ENCODE data around the gene CYP27C1.

The CYP27C1 gene

DNA sequence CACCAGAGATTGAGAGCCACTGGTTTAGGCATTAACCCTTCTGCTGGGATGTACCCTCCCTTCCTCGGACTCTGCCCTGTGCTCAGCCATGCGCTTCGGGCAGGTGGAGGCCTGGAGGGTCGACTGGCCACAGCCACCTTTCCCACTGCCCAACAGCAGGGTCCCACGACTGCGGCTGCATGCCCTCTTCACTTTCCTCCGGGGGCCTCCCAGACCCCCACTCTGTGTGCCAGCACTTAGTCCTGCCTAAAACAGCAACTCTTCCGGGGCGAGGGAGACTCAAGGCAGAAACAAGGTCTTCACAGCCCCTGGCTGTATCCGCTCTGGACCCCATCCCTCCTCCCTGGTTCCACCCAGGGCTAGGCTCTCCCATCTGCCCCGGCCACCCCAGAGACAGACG lies 81.8 kb downstream of the CYP27C1 start:
- no peaks in the 10 kb centered on the region for H3K36me3 ChIP-seq (ENCODE audit: low read depth)
- H3K4me1 ChIP-seq (ENCODE audit: insufficient read depth, poor library complexity, severe bottlenecking) = no peaks in the 10 kb centered on the region
- no peak overlapping the region for H3K4me3 ChIP-seq (ENCODE audit: severe bottlenecking)
- no peaks in the 10 kb centered on the region for H3K9me3 ChIP-seq (ENCODE audit: severe bottlenecking)
- H3K27me3 ChIP-seq (ENCODE audit: insufficient read depth, poor library complexity, severe bottlenecking) = no peaks in the 10 kb centered on the region
- DNase-seq (ENCODE audit: low spot score) = no peak
- H3K27ac ChIP-seq (ENCODE audit: poor library complexity, severe bottlenecking) = no peak overlapping the region
- TF ChIP-seq, protein P1, sequence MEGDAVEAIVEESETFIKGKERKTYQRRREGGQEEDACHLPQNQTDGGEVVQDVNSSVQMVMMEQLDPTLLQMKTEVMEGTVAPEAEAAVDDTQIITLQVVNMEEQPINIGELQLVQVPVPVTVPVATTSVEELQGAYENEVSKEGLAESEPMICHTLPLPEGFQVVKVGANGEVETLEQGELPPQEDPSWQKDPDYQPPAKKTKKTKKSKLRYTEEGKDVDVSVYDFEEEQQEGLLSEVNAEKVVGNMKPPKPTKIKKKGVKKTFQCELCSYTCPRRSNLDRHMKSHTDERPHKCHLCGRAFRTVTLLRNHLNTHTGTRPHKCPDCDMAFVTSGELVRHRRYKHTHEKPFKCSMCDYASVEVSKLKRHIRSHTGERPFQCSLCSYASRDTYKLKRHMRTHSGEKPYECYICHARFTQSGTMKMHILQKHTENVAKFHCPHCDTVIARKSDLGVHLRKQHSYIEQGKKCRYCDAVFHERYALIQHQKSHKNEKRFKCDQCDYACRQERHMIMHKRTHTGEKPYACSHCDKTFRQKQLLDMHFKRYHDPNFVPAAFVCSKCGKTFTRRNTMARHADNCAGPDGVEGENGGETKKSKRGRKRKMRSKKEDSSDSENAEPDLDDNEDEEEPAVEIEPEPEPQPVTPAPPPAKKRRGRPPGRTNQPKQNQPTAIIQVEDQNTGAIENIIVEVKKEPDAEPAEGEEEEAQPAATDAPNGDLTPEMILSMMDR (IDR thresholded peaks at IDR 0.05; ENCODE audit: poor library complexity, severe bottlenecking) = no peak
- no peak for ATAC-seq (ENCODE audit: low read depth)

DNA sequence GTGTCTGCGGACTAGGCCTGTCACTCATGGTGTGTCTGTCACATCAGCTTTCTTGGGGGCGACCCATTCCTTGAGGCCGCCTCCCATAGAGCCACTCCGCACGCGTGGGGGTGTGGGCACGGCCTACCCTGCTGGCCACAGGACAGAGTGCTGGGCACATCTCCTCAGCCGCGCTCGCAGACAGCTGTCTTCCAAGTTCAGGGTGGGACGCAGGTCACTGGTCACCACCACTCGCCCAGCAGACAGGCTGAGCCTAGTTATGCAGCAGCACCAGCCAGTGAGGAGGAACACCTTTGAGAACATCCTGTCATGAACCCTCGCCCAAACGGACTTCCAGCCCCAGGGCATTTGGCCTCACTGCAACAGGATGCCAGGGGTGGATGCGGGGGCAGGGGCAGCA lies 82.4 kb downstream of the CYP27C1 start:
- no peaks in the 10 kb centered on the region for H3K27me3 ChIP-seq (ENCODE audit: insufficient read depth, poor library complexity, severe bottlenecking)
- H3K36me3 ChIP-seq (ENCODE audit: low read depth) = no peaks in the 10 kb centered on the region
- H3K27ac ChIP-seq (ENCODE audit: poor library complexity, severe bottlenecking) = no peak overlapping the region
- DNase-seq (ENCODE audit: low spot score) (no peak), ATAC-seq (ENCODE audit: low read depth) (no peak)
- TF ChIP-seq, protein P1 (IDR thresholded peaks at IDR 0.05; ENCODE audit: poor library complexity, severe bottlenecking) = no peak
- H3K4me3 ChIP-seq (ENCODE audit: severe bottlenecking) = no peak overlapping the region
- no peaks in the 10 kb centered on the region for H3K9me3 ChIP-seq (ENCODE audit: severe bottlenecking)
- no peaks in the 10 kb centered on the region for H3K4me1 ChIP-seq (ENCODE audit: insufficient read depth, poor library complexity, severe bottlenecking)

DNA sequence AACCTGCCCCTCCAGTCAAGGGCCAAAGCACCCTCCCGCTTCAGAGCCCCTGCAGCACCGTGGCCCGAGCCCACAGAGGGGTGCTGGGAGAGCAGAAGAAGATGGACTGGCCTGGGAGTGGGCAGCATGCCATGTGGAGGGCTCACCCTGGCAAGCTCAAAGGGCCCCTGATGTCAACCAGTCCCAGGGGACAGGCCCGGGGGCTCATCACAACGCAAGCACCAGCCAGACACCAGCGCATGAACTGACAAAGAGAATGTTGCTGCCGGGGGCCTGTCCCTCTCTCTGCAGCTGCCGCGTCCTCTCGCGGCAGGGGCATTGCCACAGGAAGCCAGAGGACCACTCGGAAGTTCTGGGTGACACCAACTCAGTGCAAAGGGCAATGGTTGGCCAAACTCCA lies 82.9 kb downstream of the CYP27C1 start:
- Histone ChIP-seq H3K36me3 (ENCODE audit: low read depth) (no peaks in the 10 kb centered on the region), H3K27me3 (ENCODE audit: insufficient read depth, poor library complexity, severe bottlenecking) (no peaks in the 10 kb centered on the region), H3K4me1 (ENCODE audit: insufficient read depth, poor library complexity, severe bottlenecking) (no peaks in the 10 kb centered on the region), H3K4me3 (ENCODE audit: severe bottlenecking) (no peak overlapping the region), H3K27ac (ENCODE audit: poor library complexity, severe bottlenecking) (no peak overlapping the region), H3K9me3 (ENCODE audit: severe bottlenecking) (no peaks in the 10 kb centered on the region)
- DNase-seq (ENCODE audit: low spot score) (no peak), ATAC-seq (ENCODE audit: low read depth) (no peak)
- TF ChIP-seq, protein P1 (IDR thresholded peaks at IDR 0.05; ENCODE audit: poor library complexity, severe bottlenecking) = no peak

DNA sequence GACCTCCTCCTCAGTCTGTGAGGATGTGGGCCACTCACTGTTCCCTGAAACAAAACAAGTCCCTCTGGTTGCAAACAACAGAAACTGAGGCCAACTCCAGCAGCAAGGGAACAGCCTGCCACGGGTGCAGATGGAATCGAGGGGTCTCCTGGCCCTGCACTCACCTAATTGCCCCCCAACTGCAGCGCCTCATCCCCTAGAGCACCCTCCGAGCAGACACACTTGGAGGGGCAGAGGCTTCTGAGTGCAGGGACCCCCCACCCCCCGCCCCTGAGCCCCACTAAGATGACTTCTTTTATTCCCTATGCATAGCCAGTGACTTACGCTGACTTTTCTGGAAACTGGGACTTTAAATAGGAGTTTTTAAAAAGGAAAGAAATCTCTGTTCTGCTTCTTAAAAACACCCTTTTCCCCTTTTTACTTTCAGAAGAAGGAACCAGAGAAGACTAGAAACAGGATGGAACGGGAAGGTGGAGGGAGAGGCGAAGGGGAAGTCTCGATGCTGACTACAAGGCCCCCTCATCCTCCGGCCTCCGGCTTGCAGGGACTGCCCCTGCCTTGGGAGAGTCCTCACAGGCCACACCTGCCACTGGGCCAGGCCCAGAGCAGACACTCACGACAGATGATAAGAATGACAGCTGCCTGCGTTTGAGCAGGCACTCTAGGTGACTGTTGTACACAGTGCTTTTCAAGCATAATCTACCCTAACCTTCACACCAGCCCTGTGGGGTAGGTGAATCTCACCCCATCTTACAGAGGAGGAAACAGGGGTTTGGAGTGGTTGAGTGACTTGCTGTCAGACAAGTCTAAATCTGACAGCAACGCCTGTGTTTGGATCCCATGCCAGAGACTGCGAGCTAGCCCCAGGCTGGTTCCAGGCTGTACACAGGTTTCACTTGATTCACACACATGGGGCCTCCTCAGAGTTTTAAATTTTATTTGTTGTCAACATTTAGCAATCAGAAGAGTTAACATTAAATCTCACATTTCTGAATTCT lies 85.0 kb downstream of the CYP27C1 start:
- H3K27me3 ChIP-seq (ENCODE audit: insufficient read depth, poor library complexity, severe bottlenecking) = no peaks in the 10 kb centered on the region
- no peak overlapping the region for H3K4me3 ChIP-seq (ENCODE audit: severe bottlenecking)
- no peaks in the 10 kb centered on the region for H3K36me3 ChIP-seq (ENCODE audit: low read depth)
- no peak overlapping the region for H3K27ac ChIP-seq (ENCODE audit: poor library complexity, severe bottlenecking)
- TF ChIP-seq, protein P1 (IDR thresholded peaks at IDR 0.05; ENCODE audit: poor library complexity, severe bottlenecking) = no peak
- H3K4me1 ChIP-seq (ENCODE audit: insufficient read depth, poor library complexity, severe bottlenecking) = no peaks in the 10 kb centered on the region
- DNase-seq (ENCODE audit: low spot score) (no peak), ATAC-seq (ENCODE audit: low read depth) (no peak)
- H3K9me3 ChIP-seq (ENCODE audit: severe bottlenecking) = no peaks in the 10 kb centered on the region

DNA sequence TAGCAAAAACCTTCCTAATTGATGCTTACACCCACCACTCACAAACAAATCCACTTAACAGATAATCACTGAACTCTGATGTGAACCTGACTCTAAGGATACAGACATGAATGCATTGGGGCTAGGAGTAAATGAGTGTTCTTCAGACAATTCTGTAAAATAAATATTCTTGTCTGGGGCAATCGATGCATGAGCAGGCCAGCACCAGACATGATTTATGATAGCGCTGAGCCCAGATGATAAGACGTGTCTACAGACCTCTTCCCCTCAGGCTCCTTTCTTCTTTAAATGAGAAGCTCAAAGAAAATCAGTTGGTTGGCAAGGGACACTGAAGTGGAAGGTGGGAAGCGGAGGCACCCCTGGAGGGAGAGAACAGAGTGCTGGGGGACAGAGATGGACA lies 85.9 kb downstream of the CYP27C1 start:
- ATAC-seq (ENCODE audit: low read depth) = no peak
- TF ChIP-seq, protein P1 (IDR thresholded peaks at IDR 0.05; ENCODE audit: poor library complexity, severe bottlenecking) = no peak
- no peak for DNase-seq (ENCODE audit: low spot score)

More for the DNA sequence above, 85.9 kb downstream of the CYP27C1 start:
- Histone ChIP-seq H3K36me3 (ENCODE audit: low read depth) (no peaks in the 10 kb centered on the region), H3K27me3 (ENCODE audit: insufficient read depth, poor library complexity, severe bottlenecking) (no peaks in the 10 kb centered on the region), H3K9me3 (ENCODE audit: severe bottlenecking) (no peaks in the 10 kb centered on the region), H3K4me1 (ENCODE audit: insufficient read depth, poor library complexity, severe bottlenecking) (no peaks in the 10 kb centered on the region), H3K27ac (ENCODE audit: poor library complexity, severe bottlenecking) (no peak overlapping the region), H3K4me3 (ENCODE audit: severe bottlenecking) (no peak overlapping the region)

Data from RWPE2 (cell line).